Endothelial cell of umbilical vein (primary cell): Measurements from ENCODE around the gene MRPL21. TPM values are rescaled to one million over a fixed set of nuclear protein-coding genes. Genes with fewer than 3 reads are reported as not detected.
A peak's percentile ranks its signal among the peaks of the same experiment; 100 is the strongest.

Source experiments
- BruUV-seq: library from RNA; stranded (reverse); fragments of 400-500 nt; replicated peaks from 2 replicates; lab custom pipeline; 2021; lab: Mats Ljungman, UMichigan
- CTCF ChIA-PET: fragments of 300-600, 350-600 bp; sonication (Branson Sonifier 250); formaldehyde crosslinking; loops from one replicate; lab custom pipeline; 2021; ENCODE audit warnings: antibody characterized with exemption, inconsistent platforms; lab: Charles Lee
- POLR2A ChIA-PET: fragments of 300-600, 350-600 bp; sonication (Branson Sonifier 250); formaldehyde crosslinking; loops from one replicate; lab custom pipeline; 2021; ENCODE audit warnings: antibody characterized with exemption, inconsistent platforms; lab: Charles Lee
- DNase-seq: peaks from one replicate; pipeline ENCODE4 v3.0.0-alpha.2; 2011; ENCODE audit warnings: low read depth, low spot score
- FAIRE-seq: peaks from 2 replicates; lab custom pipeline; 2011; peaks lifted over from hg19 to GRCh38; lab: Jason Lieb, UNC
- H2AFZ ChIP-seq: 2 replicates; pipeline ENCODE4 v1.6.0; 2012; ENCODE audit warnings: low read depth, low read length, control low read depth, inconsistent platforms
- H3K27ac ChIP-seq: 2 replicates; pipeline ENCODE4 v1.5.1; 2011; ENCODE audit warnings: low read depth, mild to moderate bottlenecking, control low read depth, low read length, moderate library complexity; ENCODE audit not compliant: insufficient read depth
- H3K27me3 ChIP-seq, 2 experiments: 2 replicates each; pipeline versions ENCODE4 v1.6.0 to v1.6.1; 2011; ENCODE audit warnings: low read length in 2 of 2, mixed read lengths in 1 of 2; ENCODE audit not compliant: control insufficient read depth in 2 of 2, insufficient read depth in 2 of 2
- H3K36me3 ChIP-seq, 2 experiments: 2 replicates in 1 of 2; 3 replicates in 1 of 2; pipeline ENCODE4 v1.5.1; 2011; ENCODE audit warnings: low read length in 2 of 2, mild to moderate bottlenecking in 1 of 2, moderate library complexity in 1 of 2; ENCODE audit not compliant: control insufficient read depth in 2 of 2, insufficient read depth in 2 of 2; ENCODE audit errors: extremely low read depth in 1 of 2
- H3K4me1 ChIP-seq: 3 replicates; pipeline ENCODE4 v1.5.1; 2011; ENCODE audit warnings: mild to moderate bottlenecking, low read length; ENCODE audit not compliant: control insufficient read depth, insufficient read depth; ENCODE audit errors: extremely low read depth
- H3K4me2 ChIP-seq: 2 replicates; pipeline ENCODE4 v1.6.1; 2011; ENCODE audit warnings: low read length, control low read depth, mixed read lengths; ENCODE audit not compliant: insufficient read depth
- H3K4me3 ChIP-seq, 3 experiments: fragments of 200-600 bp in 1 of 3; sonication (generic), shearing (Covaris generic) in 1 of 3; replicated peaks in 1 of 3; 2 replicates each; pipeline ENCODE4 v1.5.1; 2011 to 2016; ENCODE audit warnings: control low read depth in 3 of 3, low read length in 3 of 3, mild to moderate bottlenecking in 2 of 3, inconsistent platforms in 1 of 3, low read depth in 1 of 3, moderate library complexity in 1 of 3; ENCODE audit not compliant: insufficient read depth in 1 of 3
- H3K79me2 ChIP-seq: 2 replicates; pipeline ENCODE4 v1.6.0; 2012; ENCODE audit warnings: low read length, inconsistent platforms; ENCODE audit not compliant: control insufficient read depth, insufficient read depth
- H3K9ac ChIP-seq: replicated peaks from 2 replicates; pipeline ENCODE3; 2011; ENCODE audit warnings: low read length, control low read depth; ENCODE audit not compliant: insufficient read depth; ENCODE audit errors: extremely low read depth
- H3K9me1 ChIP-seq: replicated peaks from 3 replicates; pipeline ENCODE4 v1.6.0; 2011; ENCODE audit warnings: mild to moderate bottlenecking, low read length; ENCODE audit not compliant: control insufficient read depth, insufficient read depth; ENCODE audit errors: extremely low read depth
- H3K9me3 ChIP-seq: replicated peaks from 2 replicates; pipeline ENCODE4 v1.5.1; 2012; ENCODE audit warnings: low read length, inconsistent platforms; ENCODE audit not compliant: control insufficient read depth, insufficient read depth
- H4K20me1 ChIP-seq: replicated peaks from 2 replicates; pipeline ENCODE3; 2011; ENCODE audit warnings: mild to moderate bottlenecking, low read length; ENCODE audit not compliant: control insufficient read depth, insufficient read depth; ENCODE audit errors: extremely low read depth
- EZH2 ChIP-seq: IDR thresholded peaks from 2 replicates; pipeline ENCODE4 v1.6.1; 2012; ENCODE audit warnings: borderline replicate concordance, low read depth, mild to moderate bottlenecking, moderate library complexity, low read length, inconsistent platforms; ENCODE audit not compliant: severe bottlenecking
- FOS ChIP-seq: IDR thresholded peaks from 2 replicates; pipeline ENCODE4 v1.6.1; 2011; ENCODE audit warnings: mild to moderate bottlenecking, low read length, moderate library complexity, borderline replicate concordance; ENCODE audit not compliant: insufficient read depth
- GATA2 ChIP-seq: IDR thresholded peaks from 2 replicates; pipeline ENCODE4 v1.7.0; 2011; ENCODE audit warnings: low read depth, mild to moderate bottlenecking, moderate library complexity, mixed read lengths, low read length; ENCODE audit not compliant: insufficient read length, insufficient read depth
- POLR2A ChIP-seq: IDR thresholded peaks from 2 replicates; pipeline ENCODE4 v1.6.1; 2012; ENCODE audit warnings: low read depth, mild to moderate bottlenecking, control low read depth, low read length
- dilution Hi-C: fragments of 300-500 bp; cut with MboI; formaldehyde crosslinking; loops from one replicate; pipeline ENCODE4 v1.15.0; 2019; ENCODE audit warnings: low sequenced_read_pairs; ENCODE audit not compliant: extremely low pct_ligation_motif_present
- intact Hi-C: fragments of 100-400 bp; cut with micrococcal nuclease; formaldehyde crosslinking; loops from one replicate; pipeline ENCODE4 v1.10.0; 2022
- polyA plus RNA-seq, 4 experiments: library from polyadenylated mRNA; depleted of rRNA in 3 of 4; stranded (reverse) in 3 of 4; unstranded in 1 of 4; fragments of >200 nt; gene quantifications; 2 replicates each; pipeline versions ENCODE4 v1.2.1 to v1.2.3, GENCODE V29; 2011 to 2012; ENCODE audit warnings: missing spikeins in 1 of 4
- total RNA-seq: library from RNA; stranded (reverse); gene quantifications from 2 replicates; pipeline ENCODE4 v1.2.3, GENCODE V29; 2021
- TF ChIP-seq, protein P1 (sequence below): IDR thresholded peaks from 2 replicates; pipeline ENCODE4 v1.6.1; 2011; ENCODE audit not compliant: insufficient read depth, insufficient read length
- TF ChIP-seq, protein P2 (sequence below), 2 donors: IDR thresholded peaks; 1 replicate in 1 of 2; 2 replicates in 1 of 2; pipeline ENCODE4 v1.5.1; 2011; ENCODE audit warnings: low read length in 2 of 2, mild to moderate bottlenecking in 2 of 2, moderate library complexity in 2 of 2, control low read depth in 1 of 2, inconsistent platforms in 1 of 2, low read depth in 1 of 2; ENCODE audit not compliant: insufficient read depth in 1 of 2; ENCODE audit errors: extremely low read depth in 1 of 2

MRPL21 gene
- total and polyA plus RNA-seq, 2 donors (not counting 3 experiments of a cell fraction or from before 2014, with no cell fraction given) = 52.2 to 65.5 TPM

DNA sequence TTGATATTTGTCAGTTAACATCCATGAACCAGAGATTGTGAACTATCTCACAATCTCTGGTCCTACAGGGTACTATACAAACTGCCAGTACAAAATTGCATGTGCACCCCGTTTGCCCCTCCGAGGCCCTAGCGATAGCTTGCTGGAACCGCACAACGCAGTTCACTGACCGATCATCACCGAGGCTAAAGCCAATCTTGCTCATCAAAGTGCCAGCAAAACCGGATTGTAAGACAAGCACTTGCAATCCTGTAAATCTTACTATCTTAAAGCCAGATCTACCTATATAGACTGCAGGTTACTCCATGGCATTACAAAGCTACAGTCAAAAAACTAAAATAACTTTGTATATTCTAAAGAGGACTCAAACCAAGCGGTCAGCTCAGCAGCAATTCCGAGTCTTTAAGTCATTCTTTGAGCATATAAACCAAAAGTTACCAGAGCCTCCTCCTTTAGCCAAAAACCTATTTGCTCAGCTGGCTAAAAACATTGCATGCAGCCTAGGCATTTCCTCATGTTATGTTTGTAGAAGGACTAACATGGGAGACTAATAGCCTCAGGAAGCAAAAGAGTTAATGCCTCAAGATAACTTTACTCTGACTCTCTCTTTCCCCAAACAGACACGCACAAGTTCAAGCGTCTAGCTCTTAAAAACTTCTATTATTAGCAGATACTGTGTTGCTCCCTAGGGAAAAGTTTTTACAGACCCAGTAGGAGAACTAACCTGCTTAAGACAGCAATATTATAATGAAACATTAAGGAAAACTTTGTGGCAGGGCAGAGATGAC, 31.2 kb downstream of the MRPL21 start:
- H3K79me2 ChIP-seq = no peaks in the 10 kb centered on the region
- intact Hi-C loops (loop anchor here (2.0 kb wide), 1 partner anchor 32 kb away; the partner anchor contains the start of gene CPT1A), dilution Hi-C loops (no loop called here)
- H3K9me1 ChIP-seq = no peaks in the 10 kb centered on the region
- TF ChIP-seq FOS (no peak), POLR2A (no peak), EZH2 (no peak), GATA2 (no peak)
- TF ChIP-seq, protein P1, sequence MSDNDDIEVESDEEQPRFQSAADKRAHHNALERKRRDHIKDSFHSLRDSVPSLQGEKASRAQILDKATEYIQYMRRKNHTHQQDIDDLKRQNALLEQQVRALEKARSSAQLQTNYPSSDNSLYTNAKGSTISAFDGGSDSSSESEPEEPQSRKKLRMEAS = no peak
- TF ChIP-seq, protein P2, sequence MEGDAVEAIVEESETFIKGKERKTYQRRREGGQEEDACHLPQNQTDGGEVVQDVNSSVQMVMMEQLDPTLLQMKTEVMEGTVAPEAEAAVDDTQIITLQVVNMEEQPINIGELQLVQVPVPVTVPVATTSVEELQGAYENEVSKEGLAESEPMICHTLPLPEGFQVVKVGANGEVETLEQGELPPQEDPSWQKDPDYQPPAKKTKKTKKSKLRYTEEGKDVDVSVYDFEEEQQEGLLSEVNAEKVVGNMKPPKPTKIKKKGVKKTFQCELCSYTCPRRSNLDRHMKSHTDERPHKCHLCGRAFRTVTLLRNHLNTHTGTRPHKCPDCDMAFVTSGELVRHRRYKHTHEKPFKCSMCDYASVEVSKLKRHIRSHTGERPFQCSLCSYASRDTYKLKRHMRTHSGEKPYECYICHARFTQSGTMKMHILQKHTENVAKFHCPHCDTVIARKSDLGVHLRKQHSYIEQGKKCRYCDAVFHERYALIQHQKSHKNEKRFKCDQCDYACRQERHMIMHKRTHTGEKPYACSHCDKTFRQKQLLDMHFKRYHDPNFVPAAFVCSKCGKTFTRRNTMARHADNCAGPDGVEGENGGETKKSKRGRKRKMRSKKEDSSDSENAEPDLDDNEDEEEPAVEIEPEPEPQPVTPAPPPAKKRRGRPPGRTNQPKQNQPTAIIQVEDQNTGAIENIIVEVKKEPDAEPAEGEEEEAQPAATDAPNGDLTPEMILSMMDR (IDR thresholded peaks at IDR 0.05; ENCODE audit: extremely low read depth in 1 of 2, insufficient read depth in 1 of 2, low read depth in 1 of 2, low read length in 2 of 2) = no peak
- POLR2A ChIA-PET = no interaction called here
- no peak overlapping the region for H2AFZ ChIP-seq
- H3K4me3 ChIP-seq = no peak overlapping the region
- DNase-seq (peak; percentile 87), FAIRE-seq (no peak)
- no TSS peak for BruUV-seq
- H3K4me1 ChIP-seq = peaks cover 15% of the 10 kb centered on the region
- no peak overlapping the region for H3K9ac ChIP-seq
- no peaks in the 10 kb centered on the region for H4K20me1 ChIP-seq
- CTCF ChIA-PET = no interaction called here
- H3K4me2 ChIP-seq = no peak overlapping the region
- no peaks in the 10 kb centered on the region for H3K36me3 ChIP-seq
- no peaks in the 10 kb centered on the region for H3K9me3 ChIP-seq
- H3K27ac ChIP-seq = no peak overlapping the region
- H3K27me3 ChIP-seq = peaks cover 0 to 2% of the 10 kb centered on the region in 2 experiments
